KG1 (cell line): Measurements from ENCODE around the gene BTBD2.

Source experiments
- DNase-seq: peaks from one replicate; lab custom pipeline; 2025; lab: John Stamatoyannopoulos, UW

BTBD2 gene

DNA sequence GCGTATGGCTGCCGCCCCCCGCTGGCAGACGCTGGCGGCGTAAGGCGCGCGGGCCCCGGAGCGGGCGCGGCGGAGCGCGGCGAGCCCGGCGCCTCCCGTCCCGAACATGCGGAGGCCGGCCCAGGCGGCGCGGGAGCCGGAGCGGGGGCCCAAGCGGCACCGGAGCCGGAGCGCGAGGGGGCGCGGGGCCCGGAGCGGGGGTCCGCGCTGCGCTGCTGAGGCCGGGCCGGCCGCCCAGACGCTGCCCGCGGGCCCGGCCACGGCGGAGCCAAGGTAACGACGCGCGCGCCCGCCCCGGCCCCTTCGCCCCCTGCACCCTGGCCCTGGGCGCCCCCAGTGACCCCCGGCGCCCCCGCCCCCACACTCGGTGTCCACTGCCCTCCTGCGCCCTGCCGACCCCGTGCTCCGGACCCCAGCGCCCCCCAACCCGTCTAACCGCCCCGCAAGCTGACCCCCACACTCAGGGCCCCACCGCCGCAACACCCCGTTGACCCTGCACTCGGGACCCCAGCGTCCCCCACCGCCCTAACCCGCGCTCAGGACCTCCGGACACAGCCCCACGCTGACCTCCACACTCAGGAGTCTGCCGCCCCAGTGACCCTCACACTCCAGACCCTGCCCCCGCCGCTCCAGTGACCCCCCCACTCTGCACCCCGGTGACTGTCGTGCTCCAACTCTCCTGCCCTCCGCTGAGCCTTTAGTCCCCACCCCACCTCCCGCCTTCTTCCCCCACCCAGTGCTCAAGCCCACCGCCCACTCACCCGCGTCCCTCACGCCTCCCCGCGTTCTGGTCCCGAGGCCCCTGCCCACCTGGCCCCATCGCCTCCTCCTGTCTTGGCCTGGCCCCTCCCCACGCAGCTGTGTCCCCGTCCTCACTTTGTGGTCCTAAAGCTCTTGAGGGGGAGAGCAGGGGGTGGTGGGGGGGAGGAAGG lies 74.1 kb downstream of the BTBD2 start, which contains the start of gene CSNK1G2:
Gene CSNK1G2 (plus strand): TSS at position 27 of the 932 bp plus-strand sequence. CDS start 28,601 bp downstream, outside the sequence.
- DNase-seq: no peak

DNA sequence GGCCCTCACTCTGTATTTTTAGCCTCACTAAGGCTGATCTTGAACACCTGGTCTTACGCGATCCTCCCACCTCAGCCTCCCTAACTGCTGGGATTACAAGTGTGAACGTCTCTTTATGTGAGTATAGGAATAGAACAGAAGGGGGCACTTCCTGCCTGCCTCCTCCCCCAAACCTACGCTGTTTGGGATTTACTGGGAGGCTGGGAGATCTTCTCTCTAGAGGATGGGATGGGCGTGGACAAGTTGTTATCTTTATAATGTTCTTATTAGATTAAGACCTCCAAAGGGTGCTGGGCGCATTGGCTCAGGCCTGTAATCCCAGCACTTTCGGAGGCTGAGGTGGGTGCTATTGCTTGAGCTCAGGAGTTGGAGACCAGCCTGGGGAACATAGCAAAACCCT lies 77.4 kb downstream of the BTBD2 start:
- DNase-seq: no peak

DNA sequence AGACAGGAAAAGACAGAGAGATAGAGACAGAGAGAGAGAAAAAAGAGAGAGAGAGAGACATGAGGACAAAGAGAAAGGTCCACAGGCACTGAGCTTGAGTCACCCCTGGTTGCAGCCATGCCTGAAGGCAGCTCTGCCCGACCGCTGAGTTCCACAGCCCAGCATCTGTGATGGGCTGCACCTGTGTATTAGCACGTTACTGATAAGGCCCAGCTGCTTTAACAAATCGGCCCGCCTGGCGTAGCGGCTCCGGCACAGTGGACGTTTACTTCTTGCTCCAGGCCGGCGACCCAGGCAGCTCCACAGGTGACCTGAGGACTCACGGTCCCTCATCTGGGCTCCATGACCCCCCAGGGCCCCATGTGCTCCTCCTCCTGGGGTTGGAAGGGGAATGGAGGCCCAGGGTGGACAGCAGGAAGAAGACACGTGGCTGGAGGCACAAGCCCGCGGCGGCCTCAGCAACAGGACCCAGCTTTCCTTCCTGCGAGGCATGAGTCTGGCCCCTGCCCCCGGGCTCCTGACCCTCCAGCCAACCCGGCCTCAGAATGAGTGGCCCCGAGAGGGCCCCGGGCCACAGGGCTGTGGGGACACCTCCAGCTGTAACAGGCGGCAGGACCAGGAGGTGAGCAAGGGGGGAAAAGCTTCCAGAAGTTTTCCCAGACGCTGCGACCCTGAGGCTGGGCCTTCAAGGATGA lies 78.5 kb downstream of the BTBD2 start:
- no peak for DNase-seq

DNA sequence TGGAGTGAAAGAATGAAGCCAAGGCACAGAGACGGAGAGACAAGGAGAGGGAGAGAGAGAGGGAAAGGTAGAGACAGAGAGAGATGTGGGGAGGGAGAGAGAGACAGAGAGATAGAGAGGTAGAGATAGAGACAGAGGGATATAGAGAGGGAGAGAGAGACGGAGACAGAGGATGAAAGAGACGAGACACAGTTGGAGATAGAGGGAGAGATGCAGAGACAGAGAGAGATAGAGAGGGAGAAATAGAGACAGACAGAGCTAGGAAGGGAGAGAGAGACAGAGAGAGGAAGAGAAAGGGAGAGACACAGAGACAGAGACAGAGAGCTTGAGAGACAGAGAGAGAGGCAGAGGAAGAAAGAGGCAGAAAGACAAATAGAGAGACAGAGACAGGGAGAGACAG lies 79.1 kb downstream of the BTBD2 start:
- DNase-seq: no peak

DNA sequence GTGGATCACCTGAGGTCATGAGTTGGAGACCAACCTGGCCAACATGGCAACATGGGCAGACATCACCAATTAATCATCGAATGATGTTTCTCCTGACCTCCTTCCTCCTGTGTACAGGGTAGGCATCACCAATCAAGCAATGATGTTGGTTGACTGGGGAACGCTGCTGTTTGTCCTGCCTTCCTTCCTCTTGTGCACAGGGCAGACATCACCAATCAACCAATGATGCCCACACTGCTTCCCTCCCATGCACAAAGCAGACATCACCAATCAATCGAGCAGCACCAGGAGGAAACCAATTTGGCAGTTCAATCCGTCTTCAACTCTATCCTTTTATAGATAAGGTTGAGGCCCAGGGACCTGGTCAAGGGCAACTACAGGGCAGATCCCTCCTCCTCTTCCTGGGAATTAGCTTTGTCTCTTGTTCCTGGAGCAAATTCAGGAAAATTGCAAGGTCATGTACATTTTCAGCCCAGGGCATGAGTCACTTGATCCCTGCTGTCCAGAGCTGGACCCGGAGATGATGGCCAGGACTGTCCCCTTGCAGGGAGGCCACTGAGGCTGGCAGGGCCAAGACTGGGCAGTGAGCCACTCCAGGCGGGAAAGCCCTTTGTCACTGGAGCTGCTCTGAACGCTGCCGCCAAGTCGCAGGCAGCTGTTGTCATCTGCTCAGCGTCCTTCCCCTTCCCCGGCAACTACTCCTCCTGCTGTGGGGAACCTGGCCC lies 79.9 kb downstream of the BTBD2 start:
- DNase-seq: no peak
